ENCODE results near the gene NHLRC4. TPM values are rescaled to one million over a fixed set of nuclear protein-coding genes. Genes with fewer than 3 reads are reported as not detected.

The NHLRC4 gene
- total and polyA plus RNA-seq, 2 of the 4 experiments (the other 2 are of a cell fraction), result 0.72 to 0.84 TPM

DNA sequence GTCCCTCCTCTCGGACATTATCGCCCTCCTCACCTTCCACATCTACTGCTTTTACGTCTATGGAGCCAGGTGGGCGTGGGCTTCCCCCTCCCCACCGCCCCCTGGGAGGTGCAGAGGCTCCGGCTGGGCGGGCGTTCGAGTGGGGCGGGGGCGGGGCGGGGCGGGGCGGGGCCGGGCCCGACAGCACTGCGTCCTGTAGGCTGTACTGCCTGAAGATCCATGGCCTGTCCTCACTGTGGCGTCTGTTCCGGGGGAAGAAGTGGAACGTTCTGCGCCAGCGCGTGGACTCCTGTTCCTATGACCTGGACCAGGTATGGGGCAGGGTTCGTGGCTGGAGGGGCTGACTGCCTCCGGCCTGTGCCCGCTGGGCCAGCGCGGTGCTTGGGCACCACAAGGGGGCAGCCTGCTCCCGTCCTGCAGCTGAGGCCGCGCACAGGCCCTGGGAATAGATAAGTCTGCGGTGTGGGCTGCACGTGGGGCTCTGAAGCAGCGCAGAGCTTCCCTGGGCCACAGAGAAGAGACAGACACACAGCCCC, 12.1 kb downstream of the NHLRC4 start:
- CTCF ChIA-PET, result no interaction called here
- Histone ChIP-seq H3K9ac (ENCODE audit: low read depth, low read length) (no peak overlapping the region), H3K23ac (ENCODE audit: low read depth, low read length) (no peak overlapping the region), H4K91ac (ENCODE audit: insufficient read depth, low read depth, low read length) (no peak overlapping the region), H3K79me1 (ENCODE audit: low read depth in 1 of 2, low read length in 2 of 2) (peaks cover 0 to 3% of the 10 kb centered on the region in 2 experiments; a peak in 1 of 4 replicates), H2BK15ac (ENCODE audit: low read depth, low read length) (no peak overlapping the region), H3K4me2 (ENCODE audit: low read depth, low read length) (peak overlapping the region; percentile 88), H4K20me1 (ENCODE audit: insufficient read depth, low read length) (no peaks in the 10 kb centered on the region; the same call in 1 of the 2 replicates), H3K4ac (ENCODE audit: low read depth, low read length) (no peak overlapping the region), H2AFZ (replicated peaks; ENCODE audit: low read length, poor library complexity) (peak overlapping the region; percentile 72), H3K4me1 (ENCODE audit: control insufficient read depth, insufficient read depth, low read length) (no peaks in the 10 kb centered on the region), H3K9me1 (ENCODE audit: insufficient read depth, low read length) (no peaks in the 10 kb centered on the region), H3K27me3 (ENCODE audit: control insufficient read depth, insufficient read depth, low read length) (no peaks in the 10 kb centered on the region), H3K18ac (ENCODE audit: low read depth, low read length) (no peak overlapping the region), H3K36me3 (ENCODE audit: control insufficient read depth, insufficient read depth, low read length) (peaks cover 16% of the 10 kb centered on the region; the same call in 1 of the 2 replicates), H2BK120ac (ENCODE audit: low read depth, low read length) (no peak overlapping the region), H3K9me3 (ENCODE audit: control insufficient read depth, insufficient read depth, low read length) (no peaks in the 10 kb centered on the region), H3K4me3 (ENCODE audit: insufficient read depth, low read depth, low read length) (no peak overlapping the region), H2AK5ac (ENCODE audit: low read depth, low read length) (peak overlapping the region; percentile 78), H3K27ac (ENCODE audit: insufficient read depth, low read length) (no peak overlapping the region), H3K56ac (ENCODE audit: extremely low read depth, insufficient read depth, low read length) (no peak overlapping the region), H4K5ac (ENCODE audit: low read depth, low read length) (no peak overlapping the region), H4K8ac (ENCODE audit: low read depth in 2 of 2, low read length in 2 of 2) (no peak overlapping the region), H2BK5ac (ENCODE audit: low read depth, low read length, poor library complexity, severe bottlenecking) (no peak overlapping the region), H2AK9ac (replicated peaks; ENCODE audit: low read depth, low read length, poor library complexity) (peak overlapping the region; percentile 4), H3K14ac (replicated peaks; ENCODE audit: low read depth, low read length) (no peak overlapping the region), H2BK20ac (ENCODE audit: low read depth, low read length) (no peak overlapping the region)
- DNase-seq (peak; percentile 65), ATAC-seq (ENCODE audit: low read depth) (peak; percentile 91)
- POLR2A ChIA-PET (ENCODE audit: unreplicated experiment), result no interaction called here
- WGBS, 2 experiments (ENCODE audit: extremely low coverage in 2 of 2, insufficient read length in 1 of 2), result 56% methylated on average over 13 of the region's 34 CpGs; no CpG with 5 or more reads in 1 of the 2 experiments
- in situ Hi-C loops (cut with MboI; ENCODE audit: low sequenced_read_pairs), result no loop called here
- dilution Hi-C loops (cut with HindIII; ENCODE audit: low sequenced_read_pairs, unreplicated experiment), result no loop called here
- intact Hi-C loops (cut with micrococcal nuclease), result loop anchor here (2.0 kb wide), 1 partner anchor 82 kb away; no protein-coding TSS in a partner anchor
- BruUV-seq (replicated peaks), result no TSS peak
- TF ChIP-seq RFX5 (IDR thresholded peaks at IDR 0.05; ENCODE audit: low read depth, low read length) (no peak), CHD1 (IDR thresholded peaks at IDR 0.05; ENCODE audit: low read depth, low read length) (no peak), MXI1 (IDR thresholded peaks at IDR 0.05; ENCODE audit: borderline replicate concordance, low read depth, low read length) (peak; percentile 47; the same call in 1 of the 2 replicates), SMC3 (IDR thresholded peaks at IDR 0.05; ENCODE audit: low read depth, low read length) (peak; percentile 65), BHLHE40 (IDR thresholded peaks at IDR 0.05; ENCODE audit: low read depth, low read length) (peak; percentile 65; the same call in 1 of the 2 replicates), MAZ (IDR thresholded peaks at IDR 0.05; ENCODE audit: borderline replicate concordance, low read depth, low read length) (peak; percentile 63; the same call in 1 of the 2 replicates), FOS (IDR thresholded peaks at IDR 0.05; ENCODE audit: low read depth, low read length) (no peak), RAD21 (IDR thresholded peaks at IDR 0.05; ENCODE audit: low read length) (peak; percentile 85), CTCF (conservative IDR thresholded peaks at IDR 0.05; ENCODE audit: low read depth, low read length) (peak; percentile 78)
- TF ChIP-seq, protein P1, sequence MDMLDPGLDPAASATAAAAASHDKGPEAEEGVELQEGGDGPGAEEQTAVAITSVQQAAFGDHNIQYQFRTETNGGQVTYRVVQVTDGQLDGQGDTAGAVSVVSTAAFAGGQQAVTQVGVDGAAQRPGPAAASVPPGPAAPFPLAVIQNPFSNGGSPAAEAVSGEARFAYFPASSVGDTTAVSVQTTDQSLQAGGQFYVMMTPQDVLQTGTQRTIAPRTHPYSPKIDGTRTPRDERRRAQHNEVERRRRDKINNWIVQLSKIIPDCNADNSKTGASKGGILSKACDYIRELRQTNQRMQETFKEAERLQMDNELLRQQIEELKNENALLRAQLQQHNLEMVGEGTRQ (IDR thresholded peaks at IDR 0.05; ENCODE audit: low read depth, low read length), result peak; percentile 48; the same call in 1 of the 2 replicates
